Mononuclear cell (primary cell): ENCODE results near the gene SLC31A1. TPM values are rescaled to one million over a fixed set of nuclear protein-coding genes. Genes with fewer than 3 reads are reported as not detected.
"Not testable (repeated sequence)": the region's sequence is repeated elsewhere in the genome, so short reads cannot be mapped to it uniquely, and the experiment has no call there.

ENCODE experiments used
- H3K27me3 ChIP-seq: 2 replicates; pipeline ENCODE4 v1.6.0; 2011; ENCODE audit warnings: low read length, control low read depth; ENCODE audit not compliant: insufficient read depth
- H3K4me1 ChIP-seq: 2 replicates; pipeline ENCODE4 v1.5.1; 2011; ENCODE audit warnings: mild to moderate bottlenecking, low read length, control low read depth; ENCODE audit not compliant: insufficient read depth
- H3K4me3 ChIP-seq: 2 replicates; pipeline ENCODE4 v1.5.1; 2011; ENCODE audit warnings: mild to moderate bottlenecking, low read length, moderate library complexity
- H3K9me3 ChIP-seq: 2 replicates; pipeline ENCODE4 v1.5.1; 2011; ENCODE audit warnings: low read depth, mild to moderate bottlenecking, control low read depth, low read length
- total RNA-seq: library from RNA; depleted of rRNA; stranded (reverse); fragments of >200 nt; gene quantifications from one replicate; pipeline ENCODE4 v1.2.3, GENCODE V29; 2012

SLC31A1 gene
- total RNA-seq, 1 donor, result 8.0 TPM

- no peaks in the 10 kb centered on the region for H3K4me1 ChIP-seq
- H3K4me3 ChIP-seq, result no peak overlapping the region
- no peaks in the 10 kb centered on the region for H3K27me3 ChIP-seq
- H3K9me3 ChIP-seq, result no peaks in the 10 kb centered on the region
Observed at GRCh38 chr9:113267911-113268566, 46.7 kb downstream of the SLC31A1 start.

GRCh38 chr9:113269355-113269754, 48.0 kb downstream of the SLC31A1 start:
- Histone ChIP-seq H3K27me3 (no peaks in the 10 kb centered on the region), H3K4me3 (no peak overlapping the region), H3K9me3 (no peaks in the 10 kb centered on the region), H3K4me1 (peaks cover 2% of the 10 kb centered on the region)

DNA sequence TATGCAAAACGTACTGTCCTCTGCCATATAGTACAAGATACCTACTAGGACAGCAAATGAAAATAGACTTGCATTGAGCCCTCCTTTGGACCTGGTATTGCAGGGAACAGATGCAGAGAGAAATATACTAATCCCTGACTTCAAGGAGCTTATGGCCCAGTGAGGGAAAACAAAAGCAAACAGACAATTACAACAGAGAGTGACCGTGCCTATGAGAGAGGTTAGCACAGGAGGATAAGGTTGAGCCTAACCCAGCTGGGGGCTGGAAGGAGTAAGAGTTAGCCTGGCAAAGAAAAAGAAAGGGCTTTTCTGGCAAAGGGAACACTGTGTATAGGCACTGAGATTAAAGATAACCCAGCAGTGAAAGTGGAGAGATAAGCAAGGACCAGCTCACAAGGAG, 48.5 kb downstream of the SLC31A1 start:
- Histone ChIP-seq H3K9me3 (no peaks in the 10 kb centered on the region), H3K4me1 (peaks cover 7% of the 10 kb centered on the region), H3K27me3 (no peaks in the 10 kb centered on the region), H3K4me3 (no peak overlapping the region)

DNA sequence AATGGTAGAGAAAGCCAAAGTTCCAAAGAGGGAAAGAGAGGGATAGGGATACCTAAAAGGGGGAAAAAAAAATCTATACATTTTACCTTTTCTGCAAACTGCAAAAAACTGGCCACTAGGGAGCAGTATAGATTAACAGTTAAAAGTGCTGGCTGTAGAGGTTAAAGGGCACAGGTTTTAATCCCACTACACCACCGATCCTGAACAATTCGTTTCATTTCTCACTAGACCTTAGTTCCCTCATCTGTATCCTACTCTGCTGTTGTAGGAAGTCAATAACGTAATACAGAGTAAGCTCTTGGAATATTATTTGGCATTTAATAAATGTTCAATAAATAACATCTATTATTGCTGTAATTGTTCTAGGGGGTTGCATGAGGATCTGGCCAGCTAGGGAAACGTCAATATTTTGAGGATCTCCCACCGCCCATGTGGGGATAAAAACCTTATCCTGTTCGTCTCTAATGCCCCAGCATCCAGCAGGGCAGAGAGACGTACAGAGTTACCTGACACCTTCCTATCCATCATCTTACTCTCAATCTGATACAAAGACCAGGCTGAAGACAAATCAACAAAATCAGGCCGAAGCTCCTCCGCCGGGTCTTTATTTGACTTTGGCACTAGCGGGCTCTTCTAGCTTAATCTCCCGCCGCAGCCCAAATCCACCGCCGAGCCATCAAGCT, 53.3 kb downstream of the SLC31A1 start:
- H3K4me3 ChIP-seq, result peak overlapping the region; percentile 86
- H3K4me1 ChIP-seq, result peaks cover 14% of the 10 kb centered on the region
- H3K9me3 ChIP-seq, result no peaks in the 10 kb centered on the region
- no peaks in the 10 kb centered on the region for H3K27me3 ChIP-seq

DNA sequence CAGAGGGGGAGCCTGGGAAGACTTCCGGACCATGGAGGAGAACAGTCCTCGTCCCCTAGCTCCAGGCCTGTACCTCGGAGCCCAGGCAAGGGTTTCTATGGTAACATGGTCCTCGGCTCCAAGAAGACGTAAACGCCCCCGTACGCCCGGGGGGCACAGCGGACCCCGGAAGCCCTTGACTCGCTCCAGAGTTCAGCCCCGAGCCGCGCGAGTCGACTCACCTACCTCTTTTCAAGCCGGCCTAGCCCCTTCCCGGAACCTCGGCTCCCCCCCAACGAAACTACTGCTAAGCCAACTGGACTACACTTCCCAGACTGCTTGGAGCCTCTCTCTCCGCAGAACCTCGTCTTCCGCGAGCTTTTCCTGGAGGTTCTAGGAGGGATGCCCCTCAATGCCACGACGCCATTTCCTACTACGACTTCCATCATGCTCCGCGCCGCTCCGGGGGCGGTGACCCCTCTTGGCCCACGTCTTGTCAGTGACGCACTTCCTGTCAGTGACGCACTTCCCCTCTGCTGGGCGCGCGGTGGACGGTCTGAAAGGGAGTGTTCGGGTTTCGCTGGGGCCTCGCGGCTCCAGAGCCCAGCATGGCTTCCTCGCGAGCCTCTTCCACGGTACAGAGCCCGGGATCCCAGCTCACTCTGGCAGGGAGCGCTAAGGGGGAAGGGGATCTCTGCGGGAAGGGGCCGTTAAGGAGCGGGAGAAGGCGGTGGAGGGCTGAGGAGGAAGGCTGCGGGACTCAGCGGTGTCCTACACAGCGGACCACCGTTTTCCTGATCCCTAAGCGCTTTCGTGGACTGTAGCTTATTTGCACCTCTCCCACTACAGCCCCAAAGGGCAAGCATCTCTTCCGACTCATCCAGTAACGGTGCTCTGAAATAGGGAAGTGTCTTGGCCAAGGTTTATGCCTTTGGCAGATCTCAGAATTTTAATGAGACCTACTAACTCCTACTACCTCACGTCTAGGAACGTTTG, 54.1 kb downstream of the SLC31A1 start, which contains the start of the genes CDC26 and PRPF4:
TSS of gene CDC26 (minus strand) at position 416 of the 975 bp plus-strand sequence. CDS start 3,065 bp downstream, outside the sequence.
TSS of gene PRPF4 (plus strand) at position 502 of the 975 bp plus-strand sequence. CDS start at position 588, 86 bp downstream.
- H3K4me3 ChIP-seq, result peak within 1 kb of the TSS; percentile 86
- peaks cover 14% of the 10 kb centered on the region for H3K4me1 ChIP-seq
- H3K27me3 ChIP-seq, result no peaks in the 10 kb centered on the region
- no peaks in the 10 kb centered on the region for H3K9me3 ChIP-seq

DNA sequence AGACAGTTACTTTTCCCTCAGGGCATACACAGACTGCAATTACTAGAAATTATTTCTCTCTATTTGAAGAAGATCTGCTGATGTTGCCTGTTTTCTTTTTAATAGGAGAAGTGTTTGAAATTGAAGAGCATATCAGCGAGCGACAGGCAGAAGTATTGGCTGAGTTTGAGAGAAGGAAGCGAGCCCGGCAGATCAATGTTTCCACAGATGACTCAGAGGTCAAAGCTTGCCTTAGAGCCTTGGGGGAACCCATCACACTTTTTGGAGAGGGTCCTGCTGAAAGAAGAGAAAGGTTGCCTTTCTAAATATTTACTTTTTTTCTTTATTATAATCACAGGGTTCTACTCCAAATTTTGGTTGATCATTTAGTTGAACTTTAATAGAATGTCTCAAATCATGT, 57.5 kb downstream of the SLC31A1 start:
- Histone ChIP-seq H3K27me3 (no peaks in the 10 kb centered on the region), H3K4me1 (peaks cover 14% of the 10 kb centered on the region), H3K4me3 (no peak overlapping the region), H3K9me3 (no peaks in the 10 kb centered on the region)

- H3K27me3 ChIP-seq, result no peaks in the 10 kb centered on the region
- H3K4me1 ChIP-seq, result peaks cover 2% of the 10 kb centered on the region
- no peak overlapping the region for H3K4me3 ChIP-seq
- no peaks in the 10 kb centered on the region for H3K9me3 ChIP-seq
Observed at GRCh38 chr9:113281356-113281755, 60.0 kb downstream of the SLC31A1 start.

GRCh38 chr9:113289091-113289490, 67.7 kb downstream of the SLC31A1 start:
- Histone ChIP-seq H3K9me3 (no peaks in the 10 kb centered on the region), H3K4me3 (no peak overlapping the region), H3K4me1 (no peaks in the 10 kb centered on the region), H3K27me3 (no peaks in the 10 kb centered on the region)

DNA sequence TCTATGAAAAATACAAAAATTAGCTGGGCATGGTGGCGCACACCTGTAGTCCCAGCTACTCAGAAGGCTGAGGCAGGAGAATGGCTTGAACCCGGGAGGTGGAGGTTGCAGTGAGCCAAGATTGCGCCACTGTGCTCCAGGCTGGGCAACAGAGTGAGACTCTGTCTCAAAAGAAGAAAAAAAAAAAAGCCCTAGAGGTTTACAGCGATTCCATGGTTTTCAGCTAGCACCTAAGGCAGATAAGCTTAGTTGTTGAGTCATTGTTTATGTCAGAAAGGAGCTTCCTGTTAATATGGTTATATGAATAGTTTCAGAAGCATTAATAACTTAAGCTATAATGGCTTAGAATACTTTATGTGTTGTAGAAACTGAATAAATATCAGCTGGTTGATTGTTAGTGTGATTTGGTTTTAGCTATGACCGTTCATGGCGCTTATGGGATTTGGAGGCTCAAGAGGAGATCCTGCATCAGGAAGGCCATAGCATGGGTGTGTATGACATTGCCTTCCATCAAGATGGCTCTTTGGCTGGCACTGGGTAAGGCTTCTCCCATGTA, 68.8 kb downstream of the SLC31A1 start:
- H3K9me3 ChIP-seq, result no peaks in the 10 kb centered on the region
- no peak overlapping the region for H3K4me3 ChIP-seq
- H3K27me3 ChIP-seq, result no peaks in the 10 kb centered on the region
- no peaks in the 10 kb centered on the region for H3K4me1 ChIP-seq

DNA sequence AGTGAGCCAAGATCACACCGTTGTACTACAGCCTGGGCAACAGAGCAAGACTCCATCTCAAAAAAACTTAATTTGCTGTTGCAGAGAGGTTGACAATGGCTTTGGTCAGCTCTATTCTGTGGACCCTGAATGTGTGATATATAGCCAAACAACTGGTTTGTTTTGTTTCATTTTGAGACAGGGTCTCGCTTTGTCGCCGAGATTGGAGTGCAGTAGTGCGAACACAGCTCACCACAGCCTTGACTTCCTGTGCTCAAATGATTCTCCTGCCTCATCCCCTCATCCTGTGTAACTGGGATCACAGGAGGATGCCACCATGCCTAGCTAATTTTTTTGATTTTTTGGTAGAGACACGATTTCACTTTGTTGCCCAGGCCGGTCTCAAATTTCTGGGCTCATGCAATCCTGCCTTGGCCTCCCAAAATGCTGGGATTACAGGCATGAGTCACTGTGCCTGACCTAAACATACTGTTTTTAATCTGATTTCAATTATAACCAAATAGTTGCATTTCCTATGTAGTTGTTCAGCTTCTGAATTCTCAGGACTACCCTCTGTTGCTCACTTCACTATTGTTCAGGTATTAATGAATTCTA, 72.0 kb downstream of the SLC31A1 start:
- Histone ChIP-seq H3K4me1 (no peaks in the 10 kb centered on the region), H3K4me3 (no peak overlapping the region), H3K27me3 (no peaks in the 10 kb centered on the region), H3K9me3 (no peaks in the 10 kb centered on the region)

GRCh38 chr9:113296247-113296646, 74.9 kb downstream of the SLC31A1 start:
- not testable (repeated sequence) for H3K4me3 ChIP-seq, H3K9me3 ChIP-seq, H3K4me1 ChIP-seq, H3K27me3 ChIP-seq

DNA sequence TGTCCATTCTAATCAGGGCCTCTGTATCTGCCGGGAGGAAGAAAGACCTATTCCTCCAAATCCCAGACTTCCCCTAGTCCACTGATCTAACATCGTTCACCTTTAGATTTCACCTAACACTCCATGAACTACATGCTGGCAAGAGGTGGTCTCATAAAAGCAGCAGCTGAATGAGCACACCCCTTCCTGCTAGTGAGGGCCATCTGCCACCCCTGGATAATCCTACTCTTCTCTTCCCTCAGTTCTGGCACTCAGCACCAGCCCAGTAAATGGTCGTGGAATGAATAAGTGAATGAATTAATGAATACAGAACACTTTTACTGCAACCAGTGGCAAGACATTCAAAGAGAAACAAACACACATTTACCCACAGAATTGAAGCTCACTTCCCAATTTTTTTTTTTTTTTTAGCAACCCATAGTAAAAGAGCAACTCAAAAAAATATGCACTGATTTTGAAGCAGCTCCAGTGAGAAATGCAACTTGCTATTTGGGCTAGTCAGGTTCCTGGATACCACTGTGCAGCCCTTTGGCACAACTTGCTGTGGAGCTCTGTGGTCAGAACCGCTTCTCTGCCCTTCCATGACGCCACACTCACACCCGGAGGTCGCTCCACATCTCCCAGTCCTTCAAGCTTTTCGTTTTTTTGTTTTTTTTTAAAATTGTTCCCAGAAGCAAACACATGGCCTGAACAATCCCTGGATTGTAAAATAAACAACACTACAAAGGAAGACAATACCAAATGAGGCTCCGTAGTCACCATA, 75.6 kb downstream of the SLC31A1 start:
- Histone ChIP-seq H3K9me3 (no peaks in the 10 kb centered on the region), H3K4me3 (no peak overlapping the region), H3K27me3 (no peaks in the 10 kb centered on the region), H3K4me1 (peaks cover 8% of the 10 kb centered on the region)

DNA sequence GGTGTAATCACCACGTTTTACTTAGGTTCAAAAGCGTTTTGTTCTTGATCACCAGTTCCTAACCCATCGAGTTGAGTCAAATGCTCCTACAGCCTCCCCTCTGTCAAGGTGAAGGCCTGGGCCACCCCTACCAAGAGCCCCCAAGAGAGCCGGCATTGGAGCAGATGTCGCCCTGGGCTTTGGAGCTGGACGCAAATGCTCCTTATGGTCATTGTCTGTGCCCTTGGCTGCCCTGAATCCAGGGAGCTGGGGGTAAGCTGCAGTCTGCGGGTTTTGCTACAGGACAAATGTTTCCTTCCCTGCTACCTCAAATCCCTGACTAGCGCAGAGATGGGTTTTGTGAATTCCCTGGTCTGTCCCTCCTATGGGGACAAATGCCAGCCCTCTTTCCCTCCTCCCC, 77.0 kb downstream of the SLC31A1 start:
- H3K27me3 ChIP-seq, result no peaks in the 10 kb centered on the region
- no peak overlapping the region for H3K4me3 ChIP-seq
- H3K9me3 ChIP-seq, result no peaks in the 10 kb centered on the region
- H3K4me1 ChIP-seq, result peaks cover 8% of the 10 kb centered on the region
